Activated CD4-positive, alpha-beta T cell treated with anti-CD3 and anti-CD28 coated beads, Interleukin-2, amount 10 ng/mL, durations not matched to agents 7 days and 5 days (primary cell): Measurements from ENCODE around the gene UTP14C. TPM values are rescaled to one million over a fixed set of nuclear protein-coding genes. Genes with fewer than 3 reads are reported as not detected.
"Not testable (repeated sequence)": the region's sequence is repeated elsewhere in the genome, so short reads cannot be mapped to it uniquely, and the experiment has no call there.

ENCODE experiments used
- CTCF ChIA-PET: fragments of 350-600 bp; sonication (Branson Sonifier 250); formaldehyde crosslinking; loops from one replicate; lab custom pipeline; 2021; ENCODE audit warnings: antibody characterized with exemption; lab: Charles Lee
- POLR2A ChIA-PET: fragments of 350-600 bp; sonication (Branson Sonifier 250); formaldehyde crosslinking; loops from one replicate; lab custom pipeline; 2021; ENCODE audit warnings: antibody characterized with exemption; lab: Charles Lee
- DNase-seq: peaks from one replicate; pipeline ENCODE4 v3.0.0-alpha.2; 2020
- H3K27ac Mint-ChIP-seq: one replicate; pipeline ENCODE4 v1.8.0; 2021; ENCODE audit warnings: mild to moderate bottlenecking, moderate library complexity, mixed read lengths
- H3K27me3 Mint-ChIP-seq: one replicate; pipeline ENCODE4 v1.8.0; 2021; ENCODE audit warnings: mixed read lengths
- H3K36me3 Mint-ChIP-seq: one replicate; pipeline ENCODE4 v1.8.0; 2021; ENCODE audit warnings: low read depth, mixed read lengths
- H3K4me1 Mint-ChIP-seq: one replicate; pipeline ENCODE4 v1.8.0; 2021; ENCODE audit warnings: mixed read lengths
- H3K4me3 Mint-ChIP-seq: one replicate; pipeline ENCODE4 v1.8.0; 2021; ENCODE audit warnings: mild to moderate bottlenecking, moderate library complexity, mixed read lengths
- H3K9me3 Mint-ChIP-seq: one replicate; pipeline ENCODE4 v1.8.0; 2021; ENCODE audit warnings: mixed read lengths
- total RNA-seq, 2 experiments: library from RNA; stranded (reverse); gene quantifications; one replicate each; pipeline ENCODE4 v1.2.3, GENCODE V29; 2021

The UTP14C gene
- total RNA-seq, 2 experiments from 2014 or later, result 11.7 to 12.9 TPM

GRCh38 chr13:52027832-52028231 lies 3.3 kb downstream of the UTP14C start:
- DNase-seq, result no peak
- Mint-ChIP-seq H3K27ac (no peak overlapping the region), H3K4me1 (peaks cover 7% of the 10 kb centered on the region), H3K4me3 (no peak overlapping the region), H3K36me3 (peaks cover 68% of the 10 kb centered on the region), H3K9me3 (peaks cover 13% of the 10 kb centered on the region), H3K27me3 (no peaks in the 10 kb centered on the region)
- ChIA-PET CTCF (no interaction called here), POLR2A (no interaction called here)

- DNase-seq, result no peak
- ChIA-PET CTCF (interaction anchor here (1.2 kb wide), 1 partner anchor 13 kb away, joined by 3 read pairs; no protein-coding TSS in a partner anchor), POLR2A (no interaction called here)
- peak overlapping the region; percentile 42 for H3K27ac Mint-ChIP-seq
- H3K36me3 Mint-ChIP-seq, result peaks cover 56% of the 10 kb centered on the region
- no peaks in the 10 kb centered on the region for H3K27me3 Mint-ChIP-seq
- H3K4me3 Mint-ChIP-seq, result no peak overlapping the region
- H3K9me3 Mint-ChIP-seq, result peaks cover 13% of the 10 kb centered on the region
- H3K4me1 Mint-ChIP-seq, result peaks cover 7% of the 10 kb centered on the region
These were observed 5.1 kb downstream of the UTP14C start for GRCh38 chr13:52029569-52029968.

- H3K4me1 Mint-ChIP-seq, POLR2A ChIA-PET, H3K4me3 Mint-ChIP-seq: not testable (repeated sequence)
These were observed 5.9 kb downstream of the UTP14C start for GRCh38 chr13:52030401-52030800.

GRCh38 chr13:52033039-52033438 lies 8.5 kb downstream of the UTP14C start:
- H3K9me3 Mint-ChIP-seq, result peaks cover 9% of the 10 kb centered on the region
- no peaks in the 10 kb centered on the region for H3K4me1 Mint-ChIP-seq
- POLR2A ChIA-PET, result no interaction called here
- no peak overlapping the region for H3K27ac Mint-ChIP-seq
- H3K4me3 Mint-ChIP-seq, result no peak overlapping the region
- DNase-seq, result no peak
- H3K36me3 Mint-ChIP-seq, result peaks cover 24% of the 10 kb centered on the region
- no peaks in the 10 kb centered on the region for H3K27me3 Mint-ChIP-seq
- CTCF ChIA-PET, result no interaction called here

More at GRCh38 chr13:52030401-52030800, 5.9 kb downstream of the UTP14C start:
- not testable (repeated sequence) for H3K27me3 Mint-ChIP-seq, H3K27ac Mint-ChIP-seq, DNase-seq
- Mint-ChIP-seq H3K36me3 (peaks cover 48% of the 10 kb centered on the region), H3K9me3 (peaks cover 13% of the 10 kb centered on the region)
- CTCF ChIA-PET, result interaction anchor here (1.2 kb wide), 1 partner anchor 14 kb away, joined by 3 read pairs; no protein-coding TSS in a partner anchor

GRCh38 chr13:52034616-52035226 lies 10.2 kb downstream of the UTP14C start:
- ChIA-PET POLR2A (interaction anchor here (0.6 kb wide), 1 partner anchor 27 kb away, joined by 3 read pairs; no protein-coding TSS in a partner anchor), CTCF (no interaction called here)
- Mint-ChIP-seq H3K27me3 (no peaks in the 10 kb centered on the region), H3K9me3 (no peaks in the 10 kb centered on the region), H3K36me3 (peaks cover 11% of the 10 kb centered on the region), H3K27ac (no peak overlapping the region), H3K4me3 (no peak overlapping the region), H3K4me1 (no peaks in the 10 kb centered on the region)
- DNase-seq, result no peak

GRCh38 chr13:52036037-52036436 lies 11.5 kb downstream of the UTP14C start:
- Mint-ChIP-seq H3K36me3 (peaks cover 3% of the 10 kb centered on the region), H3K9me3 (no peaks in the 10 kb centered on the region), H3K27me3 (no peaks in the 10 kb centered on the region), H3K4me1 (no peaks in the 10 kb centered on the region), H3K4me3 (no peak overlapping the region), H3K27ac (no peak overlapping the region)
- CTCF ChIA-PET, result no interaction called here
- no peak for DNase-seq
- POLR2A ChIA-PET, result no interaction called here

GRCh38 chr13:52043675-52044074 lies 19.2 kb downstream of the UTP14C start:
- H3K4me3 Mint-ChIP-seq, result no peak overlapping the region
- no peaks in the 10 kb centered on the region for H3K9me3 Mint-ChIP-seq
- H3K27me3 Mint-ChIP-seq, result no peaks in the 10 kb centered on the region
- no peak for DNase-seq
- no peaks in the 10 kb centered on the region for H3K4me1 Mint-ChIP-seq
- peaks cover 3% of the 10 kb centered on the region for H3K36me3 Mint-ChIP-seq
- ChIA-PET CTCF (no interaction called here), POLR2A (no interaction called here)
- H3K27ac Mint-ChIP-seq, result no peak overlapping the region

- CTCF ChIA-PET, result no interaction called here
- POLR2A ChIA-PET, result no interaction called here
- no peaks in the 10 kb centered on the region for H3K9me3 Mint-ChIP-seq
- no peak overlapping the region for H3K27ac Mint-ChIP-seq
- H3K36me3 Mint-ChIP-seq, result no peaks in the 10 kb centered on the region
- H3K4me3 Mint-ChIP-seq, result no peak overlapping the region
- no peak for DNase-seq
- no peaks in the 10 kb centered on the region for H3K4me1 Mint-ChIP-seq
- H3K27me3 Mint-ChIP-seq, result no peaks in the 10 kb centered on the region
These were observed 23.0 kb downstream of the UTP14C start for GRCh38 chr13:52047463-52047862.

GRCh38 chr13:52048516-52048915 lies 24.0 kb downstream of the UTP14C start:
- no peaks in the 10 kb centered on the region for H3K36me3 Mint-ChIP-seq
- POLR2A ChIA-PET, result no interaction called here
- CTCF ChIA-PET, result no interaction called here
- H3K27me3 Mint-ChIP-seq, result no peaks in the 10 kb centered on the region
- no peak for DNase-seq
- H3K4me1 Mint-ChIP-seq, result no peaks in the 10 kb centered on the region
- no peak overlapping the region for H3K4me3 Mint-ChIP-seq
- peaks cover 3% of the 10 kb centered on the region for H3K9me3 Mint-ChIP-seq
- no peak overlapping the region for H3K27ac Mint-ChIP-seq

GRCh38 chr13:52051400-52051799 lies 26.9 kb downstream of the UTP14C start:
- Mint-ChIP-seq H3K9me3 (peaks cover 3% of the 10 kb centered on the region), H3K36me3 (no peaks in the 10 kb centered on the region), H3K27me3 (no peaks in the 10 kb centered on the region), H3K4me1 (no peaks in the 10 kb centered on the region), H3K4me3 (no peak overlapping the region), H3K27ac (no peak overlapping the region)
- CTCF ChIA-PET, result interaction anchor here (1.0 kb wide), 1 partner anchor 34 kb away, joined by 3 read pairs; no protein-coding TSS in a partner anchor
- no peak for DNase-seq
- POLR2A ChIA-PET, result no interaction called here

- H3K4me1 Mint-ChIP-seq, result no peaks in the 10 kb centered on the region
- H3K27me3 Mint-ChIP-seq, result no peaks in the 10 kb centered on the region
- no peak for DNase-seq
- H3K4me3 Mint-ChIP-seq, result no peak overlapping the region
- H3K9me3 Mint-ChIP-seq, result peaks cover 3% of the 10 kb centered on the region
- ChIA-PET POLR2A (no interaction called here), CTCF (interaction anchor here (0.7 kb wide), 1 partner anchor 15 kb away, joined by 3 read pairs; no protein-coding TSS in a partner anchor)
- H3K36me3 Mint-ChIP-seq, result no peaks in the 10 kb centered on the region
- H3K27ac Mint-ChIP-seq, result no peak overlapping the region
These were observed 29.0 kb downstream of the UTP14C start for GRCh38 chr13:52053460-52053859.

GRCh38 chr13:52061064-52061463 lies 36.6 kb downstream of the UTP14C start:
- H3K36me3 Mint-ChIP-seq, H3K4me3 Mint-ChIP-seq, CTCF ChIA-PET, H3K27ac Mint-ChIP-seq, H3K27me3 Mint-ChIP-seq, DNase-seq, H3K4me1 Mint-ChIP-seq: not testable (repeated sequence)
- POLR2A ChIA-PET, result interaction anchor here (0.7 kb wide), 1 partner anchor 27 kb away, joined by 3 read pairs; no protein-coding TSS in a partner anchor
- H3K9me3 Mint-ChIP-seq, result peaks cover 17% of the 10 kb centered on the region

GRCh38 chr13:52061587-52061986 lies 37.1 kb downstream of the UTP14C start:
- Mint-ChIP-seq H3K27me3 (no peaks in the 10 kb centered on the region), H3K27ac (no peak overlapping the region), H3K36me3 (no peaks in the 10 kb centered on the region), H3K4me3 (no peak overlapping the region), H3K9me3 (peaks cover 17% of the 10 kb centered on the region), H3K4me1 (no peaks in the 10 kb centered on the region)
- DNase-seq, result no peak
- CTCF ChIA-PET, result no interaction called here
- POLR2A ChIA-PET, result interaction anchor here (0.7 kb wide), 1 partner anchor 27 kb away, joined by 3 read pairs; no protein-coding TSS in a partner anchor
